H1 (cell line): Measurements from ENCODE around the gene ASMT. TPM values are rescaled to one million over a fixed set of nuclear protein-coding genes. Genes with fewer than 3 reads are reported as not detected.

ENCODE experiments used
- CTCF ChIA-PET: fragments of 300-600 bp; sonication (Branson Sonifier 250); formaldehyde crosslinking; loops from one replicate; lab custom pipeline; 2021; ENCODE audit not compliant: partially characterized antibody; lab: Charles Lee
- POLR2A ChIA-PET: fragments of 300-600 bp; sonication (Branson Sonifier 250); formaldehyde crosslinking; loops from one replicate; lab custom pipeline; 2021; ENCODE audit warnings: inconsistent platforms; ENCODE audit not compliant: partially characterized antibody; lab: Charles Lee
- DNase-seq, 2 experiments: peaks; one replicate each; pipeline versions ENCODE4 v3.0.0 to v3.0.0-alpha.2; 2010 to 2022; ENCODE audit warnings: low spot score in 2 of 2, low read depth in 1 of 2, mixed read lengths in 1 of 2
- FAIRE-seq: peaks from 2 replicates; lab custom pipeline; 2011; peaks lifted over from hg19 to GRCh38; lab: Jason Lieb, UNC
- H2AFZ ChIP-seq: 2 replicates; pipeline ENCODE4 v1.8.1; 2012; ENCODE audit warnings: low read length, inconsistent platforms
- H2AK5ac ChIP-seq: 2 replicates; pipeline ENCODE4 v1.6.1; 2013; ENCODE audit warnings: low read depth, low read length
- H2BK120ac ChIP-seq: replicated peaks from 2 replicates; pipeline ENCODE3; 2013; ENCODE audit warnings: low read depth, low read length, inconsistent platforms
- H2BK12ac ChIP-seq: 2 replicates; pipeline ENCODE4 v1.6.1; 2013; ENCODE audit warnings: low read depth, low read length
- H2BK15ac ChIP-seq: 2 replicates; pipeline ENCODE4 v1.6.1; 2013; ENCODE audit warnings: low read length
- H2BK20ac ChIP-seq: 2 replicates; pipeline ENCODE4 v1.6.1; 2013; ENCODE audit warnings: low read length
- H2BK5ac ChIP-seq: 2 replicates; pipeline ENCODE4 v1.6.1; 2013; ENCODE audit warnings: low read depth, low read length
- H3K14ac ChIP-seq: 2 replicates; pipeline ENCODE4 v1.6.1; 2013; ENCODE audit warnings: inconsistent platforms; ENCODE audit not compliant: insufficient read length
- H3K18ac ChIP-seq: 2 replicates; pipeline ENCODE4 v1.6.1; 2013; ENCODE audit warnings: low read length; ENCODE audit errors: extremely low read depth
- H3K23ac ChIP-seq: 2 replicates; pipeline ENCODE4 v1.6.1; 2013; ENCODE audit warnings: inconsistent platforms; ENCODE audit not compliant: insufficient read length
- H3K23me2 ChIP-seq: 2 replicates; pipeline ENCODE4 v1.6.1; 2013; ENCODE audit warnings: low read depth, low read length
- H3K27ac ChIP-seq: 2 replicates; pipeline ENCODE4 v1.6.1; 2011; ENCODE audit warnings: low read depth, low read length, inconsistent platforms
- H3K27me3 ChIP-seq, 4 experiments: replicated peaks in 1 of 4; 1 replicate in 1 of 4; 2 replicates in 3 of 4; pipeline versions ENCODE4 v1.6.1 to v1.8.1; 2011 to 2013; ENCODE audit warnings: low read length in 3 of 4, mild to moderate bottlenecking in 3 of 4, inconsistent platforms in 2 of 4, mixed read lengths in 2 of 4, moderate library complexity in 1 of 4; ENCODE audit not compliant: control insufficient read depth in 3 of 4, insufficient read depth in 3 of 4; ENCODE audit errors: extremely low read depth in 1 of 4
- H3K36me3 ChIP-seq, 4 experiments: 2 replicates each; pipeline versions ENCODE4 v1.6.1 to v1.8.1; 2011 to 2013; ENCODE audit warnings: mild to moderate bottlenecking in 4 of 4, low read length in 3 of 4, moderate library complexity in 2 of 4, control low read depth in 1 of 4, inconsistent platforms in 1 of 4; ENCODE audit not compliant: insufficient read depth in 4 of 4, control insufficient read depth in 2 of 4
- H3K4ac ChIP-seq: replicated peaks from 2 replicates; pipeline ENCODE3; 2013; ENCODE audit warnings: low read length, low read depth, mixed read lengths, inconsistent platforms; ENCODE audit not compliant: insufficient read length
- H3K4me1 ChIP-seq, 4 experiments: replicated peaks in 1 of 4; 1 replicate in 1 of 4; 2 replicates in 3 of 4; pipeline versions ENCODE4 v1.6.1 to v1.8.1; 2011 to 2013; ENCODE audit warnings: low read length in 3 of 4, inconsistent platforms in 2 of 4, mixed read lengths in 1 of 4; ENCODE audit not compliant: insufficient read depth in 4 of 4, control insufficient read depth in 3 of 4
- H3K4me2 ChIP-seq, 2 experiments: 2 replicates each; pipeline versions ENCODE4 v1.6.1 to v1.8.1; 2011 to 2013; ENCODE audit warnings: low read depth in 2 of 2, low read length in 2 of 2, control low read depth in 1 of 2, inconsistent platforms in 1 of 2, mild to moderate bottlenecking in 1 of 2; ENCODE audit not compliant: insufficient read depth in 1 of 2
- H3K4me3 ChIP-seq, 4 experiments: fragments of 200-600, 300-600 bp in 1 of 4; sonication (generic), shearing (Covaris generic), sonication (Bioruptor Twin) in 1 of 4; 2 replicates each; pipeline versions ENCODE4 v1.5.1 to v1.8.1; 2011 to 2016; ENCODE audit warnings: low read length in 4 of 4, low read depth in 3 of 4, control low read depth in 2 of 4, inconsistent platforms in 2 of 4, mild to moderate bottlenecking in 2 of 4, mixed read lengths in 1 of 4, moderate library complexity in 1 of 4; ENCODE audit not compliant: insufficient read depth in 2 of 4; ENCODE audit errors: extremely low read depth in 1 of 4
- H3K56ac ChIP-seq: replicated peaks from 2 replicates; pipeline ENCODE3; 2013; ENCODE audit warnings: low read depth, mild to moderate bottlenecking, mixed read lengths, low read length, inconsistent platforms; ENCODE audit not compliant: insufficient read length
- H3K79me1 ChIP-seq: 2 replicates; pipeline ENCODE4 v1.6.1; 2013; ENCODE audit warnings: low read depth, low read length, control low read depth
- H3K79me2 ChIP-seq, 2 experiments: 2 replicates each; pipeline versions ENCODE4 v1.6.1 to v1.8.1; 2012 to 2013; ENCODE audit warnings: low read length in 2 of 2, mild to moderate bottlenecking in 2 of 2, inconsistent platforms in 1 of 2; ENCODE audit not compliant: insufficient read depth in 2 of 2, control insufficient read depth in 1 of 2
- H3K9ac ChIP-seq, 4 experiments: replicated peaks in 1 of 4; 1 replicate in 1 of 4; 2 replicates in 3 of 4; pipeline versions ENCODE4 v1.6.1 to v1.8.1; 2011 to 2013; ENCODE audit warnings: low read depth in 3 of 4, low read length in 3 of 4, control low read depth in 2 of 4, mild to moderate bottlenecking in 2 of 4, moderate library complexity in 2 of 4, inconsistent platforms in 1 of 4; ENCODE audit errors: extremely low read depth in 1 of 4
- H3K9me3 ChIP-seq, 2 experiments: 2 replicates each; pipeline versions ENCODE4 v1.6.1 to v1.8.1; 2012 to 2013; ENCODE audit warnings: mild to moderate bottlenecking in 2 of 2, moderate library complexity in 2 of 2, control low read depth in 1 of 2, inconsistent platforms in 1 of 2, low read depth in 1 of 2, low read length in 1 of 2, mixed read lengths in 1 of 2; ENCODE audit not compliant: insufficient read depth in 2 of 2
- H4K20me1 ChIP-seq, 2 experiments: replicated peaks in 1 of 2; 2 replicates each; pipeline versions ENCODE3 to v1.8.1; 2011 to 2013; ENCODE audit warnings: inconsistent platforms in 2 of 2, low read length in 2 of 2, mild to moderate bottlenecking in 1 of 2; ENCODE audit not compliant: insufficient read depth in 2 of 2, control insufficient read depth in 1 of 2
- H4K5ac ChIP-seq: 2 replicates; pipeline ENCODE4 v1.6.1; 2013; ENCODE audit warnings: low read length, low read depth, mixed read lengths, inconsistent platforms; ENCODE audit not compliant: insufficient read length
- H4K8ac ChIP-seq: 2 replicates; pipeline ENCODE4 v1.8.0; 2013; ENCODE audit warnings: mild to moderate bottlenecking, moderate library complexity, low read length, inconsistent platforms; ENCODE audit not compliant: insufficient read depth; ENCODE audit errors: extremely low read depth
- H4K91ac ChIP-seq: replicated peaks from 2 replicates; pipeline ENCODE3; 2013; ENCODE audit warnings: low read length, mixed read lengths, inconsistent platforms; ENCODE audit not compliant: insufficient read length
- GTF2F1 ChIP-seq: IDR thresholded peaks from 2 replicates; pipeline ENCODE4 v1.6.1; 2012; ENCODE audit warnings: low read depth, low read length, improper control_type of control experiment, borderline replicate concordance
- RAD21 ChIP-seq, 2 experiments: IDR thresholded peaks in 1 of 2; conservative IDR thresholded peaks in 1 of 2; 2 replicates each; pipeline ENCODE4 v1.6.1; 2011; ENCODE audit warnings: low read depth in 2 of 2, low read length in 2 of 2, improper control_type of control experiment in 1 of 2, inconsistent platforms in 1 of 2, mild to moderate bottlenecking in 1 of 2, moderate library complexity in 1 of 2
- WGBS, 2 experiments: shearing (Covaris generic) in 1 of 2; methylation state at CpG; one replicate each; pipeline versions ENCODE4 v1.1.6 to v1.1.7; 2013 to 2015; ENCODE audit warnings: low lambda C conversion rate in 2 of 2, mixed read lengths in 2 of 2, inconsistent platforms in 1 of 2, low coverage in 1 of 2, missing lambda C conversion rate in 1 of 2; ENCODE audit not compliant: insufficient replicate concordance in 2 of 2, insufficient coverage in 1 of 2, insufficient read length in 1 of 2; ENCODE audit errors: extremely low coverage in 1 of 2, missing lambda C conversion rate in 1 of 2; 5-methylcytosine and 5-hydroxymethylcytosine counted together
- polyA plus RNA-seq, 7 experiments: library from polyadenylated mRNA; depleted of rRNA in 3 of 7; stranded (reverse) in 5 of 7; unstranded in 2 of 7; fragments of >200 nt in 5 of 7; fragments of 200-250 nt in 2 of 7; gene quantifications; 1 replicate in 5 of 7; 2 replicates in 1 of 7; 4 replicates in 1 of 7; pipeline versions ENCODE4 v1.2.1 to v1.2.3, GENCODE V29; 2011 to 2013; ENCODE audit warnings: missing spikeins in 2 of 7, mixed read lengths in 2 of 7
- total RNA-seq: library from RNA; stranded (reverse); fragmentation: NEBNext Ultra II Directional; extraction: Animal tissue kit (Norgen Biotek cat#: 25700); gene quantifications from 2 replicates; pipeline ENCODE4 v1.2.1, GENCODE V29; 2021

The ASMT gene
- total and polyA plus RNA-seq, 2 of the 8 experiments (the other 6 are each of a cell fraction or from before 2014, with no cell fraction given) = 1.5 to 3.1 TPM

DNA sequence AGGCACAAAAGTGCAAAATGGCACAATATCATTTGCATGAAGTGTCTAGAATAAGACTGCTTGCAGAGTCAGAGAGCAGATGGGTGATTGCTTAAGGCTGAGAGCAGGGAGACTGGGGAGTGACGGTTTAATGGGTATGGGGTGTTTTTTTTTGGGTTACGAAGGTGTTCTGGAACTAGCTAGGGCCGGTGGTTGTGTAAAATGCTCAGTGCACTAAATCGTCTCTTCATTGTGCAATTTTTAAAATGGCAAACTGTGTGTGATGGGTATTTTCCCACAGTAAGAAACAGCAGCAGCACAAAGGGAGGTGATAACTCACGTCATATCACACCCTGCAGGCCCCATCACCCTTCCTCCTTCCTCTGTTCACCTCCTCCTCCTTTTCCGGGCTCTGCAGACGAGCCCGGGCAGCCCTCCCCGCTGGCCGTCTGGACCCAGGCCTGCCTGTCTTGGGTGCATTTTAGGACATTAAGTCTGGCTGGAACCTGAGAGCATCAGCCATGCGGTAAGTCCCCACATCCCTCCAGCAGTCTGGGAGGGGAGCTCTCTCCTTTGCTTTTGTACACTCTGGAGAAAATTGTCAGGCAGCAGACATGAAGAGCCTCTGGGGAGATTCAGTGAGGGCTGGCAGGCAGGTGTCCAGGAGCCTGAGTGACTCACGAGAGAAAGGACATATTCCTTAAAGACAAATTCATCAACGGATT, 42.7 kb downstream of the ASMT start:
- H3K4ac ChIP-seq = peak overlapping the region; percentile 19
- H2AFZ ChIP-seq = peak overlapping the region; percentile 21; the same call in 1 of the 2 replicates
- H4K91ac ChIP-seq = peak overlapping the region; percentile 52
- no peak overlapping the region for H3K56ac ChIP-seq
- H4K5ac ChIP-seq = no peak overlapping the region
- H3K27ac ChIP-seq = no peak overlapping the region
- H3K23me2 ChIP-seq = peaks cover 4% of the 10 kb centered on the region; the same call in 1 of the 2 replicates
- H2BK120ac ChIP-seq = peak overlapping the region; percentile 62
- H3K18ac ChIP-seq = peak overlapping the region; percentile 25
- POLR2A ChIA-PET = no interaction called here
- FAIRE-seq (no peak), DNase-seq (no peak)
- H3K79me2 ChIP-seq = peaks cover 0 to 4% of the 10 kb centered on the region in 2 experiments; a peak in 1 of 4 replicates
- H3K14ac ChIP-seq = no peak overlapping the region
- no peak overlapping the region for H3K4me3 ChIP-seq
- H4K8ac ChIP-seq = no peak overlapping the region
- 70% methylated on average over 13 of the region's 13 CpGs; no CpG with 5 or more reads in 1 of the 2 experiments for WGBS, 2 experiments
- H3K9ac ChIP-seq = no peak overlapping the region
- peak overlapping the region; percentile 60; the same call in 1 of the 2 replicates for H2BK12ac ChIP-seq
- no peaks in the 10 kb centered on the region for H3K9me3 ChIP-seq
- no peaks in the 10 kb centered on the region for H3K27me3 ChIP-seq
- H3K4me2 ChIP-seq = no peak overlapping the region
- peak overlapping the region; percentile 80; the same call in 1 of the 2 replicates for H2BK20ac ChIP-seq
- H2AK5ac ChIP-seq = no peak overlapping the region
- H3K36me3 ChIP-seq = no peaks in the 10 kb centered on the region
- peak overlapping the region; percentile 78; the same call in 1 of the 2 replicates for H2BK5ac ChIP-seq
- H3K23ac ChIP-seq = no peak overlapping the region
- H3K4me1 ChIP-seq = peaks cover 0 to 2% (median 0%) of the 10 kb centered on the region in 4 experiments; a peak in 3 of 7 replicates
- no peaks in the 10 kb centered on the region for H4K20me1 ChIP-seq
- CTCF ChIA-PET = no interaction called here
- H3K79me1 ChIP-seq = no peaks in the 10 kb centered on the region
- peak overlapping the region; percentile 31; the same call in 1 of the 2 replicates for H2BK15ac ChIP-seq
- TF ChIP-seq RAD21 (IDR thresholded peaks at IDR 0.05 in 1 of 2, conservative IDR thresholded peaks at IDR 0.05 in 1 of 2; ENCODE audit: low read depth in 2 of 2, low read length in 2 of 2) (peak in 1 of 2 experiments; percentile 22; a peak in 1 of 4 replicates), GTF2F1 (no peak)
